Fibroblast of lung (primary cell): ENCODE data around the gene MCTP1. TPM values are rescaled to one million over a fixed set of nuclear protein-coding genes. Genes with fewer than 3 reads are reported as not detected.

Experiments used
- DNase-seq, 2 donors: peaks; one replicate each; pipeline versions ENCODE4 v3.0.0 to v3.0.0-alpha.2; 2010; ENCODE audit warnings: low read depth in 2 of 2
- H2AFZ ChIP-seq: 2 replicates; pipeline ENCODE4 v1.5.1; 2012; ENCODE audit warnings: low read length, control low read depth, inconsistent platforms
- H3K27ac ChIP-seq: 2 replicates; pipeline ENCODE4 v1.5.1; 2011; ENCODE audit warnings: low read length, control low read depth; ENCODE audit not compliant: insufficient read depth
- H3K27me3 ChIP-seq: 2 replicates; pipeline ENCODE4 v1.5.1; 2011; ENCODE audit warnings: mild to moderate bottlenecking, low read length; ENCODE audit not compliant: control insufficient read depth, insufficient read depth
- H3K36me3 ChIP-seq: 2 replicates; pipeline ENCODE4 v1.5.1; 2011; ENCODE audit warnings: low read length; ENCODE audit not compliant: control insufficient read depth, insufficient read depth
- H3K4me1 ChIP-seq: 2 replicates; pipeline ENCODE4 v1.5.1; 2011; ENCODE audit warnings: low read length; ENCODE audit not compliant: control insufficient read depth, insufficient read depth; ENCODE audit errors: extremely low read depth
- H3K4me2 ChIP-seq: 2 replicates; pipeline ENCODE4 v1.5.1; 2011; ENCODE audit warnings: low read length, control low read depth; ENCODE audit not compliant: insufficient read depth; ENCODE audit errors: extremely low read depth
- H3K4me3 ChIP-seq, 4 experiments: fragments of 200-600 bp in 1 of 4; sonication (generic) in 1 of 4; replicated peaks in 1 of 4; 2 replicates each; pipeline ENCODE4 v1.5.1; 2011 to 2016; ENCODE audit warnings: low read length in 4 of 4, low read depth in 3 of 4, mild to moderate bottlenecking in 3 of 4, control low read depth in 2 of 4, inconsistent platforms in 1 of 4, mixed read lengths in 1 of 4; ENCODE audit not compliant: insufficient read depth in 1 of 4; ENCODE audit errors: control extremely low read depth in 1 of 4
- H3K79me2 ChIP-seq: 2 replicates; pipeline ENCODE4 v1.5.1; 2012; ENCODE audit warnings: mild to moderate bottlenecking, low read length, inconsistent platforms; ENCODE audit not compliant: control insufficient read depth, insufficient read depth
- H3K9ac ChIP-seq: 2 replicates; pipeline ENCODE4 v1.5.1; 2011; ENCODE audit warnings: mild to moderate bottlenecking, low read length, control low read depth; ENCODE audit not compliant: insufficient read depth
- H3K9me3 ChIP-seq: 2 replicates; pipeline ENCODE4 v1.5.1; 2012; ENCODE audit warnings: low read depth, low read length; ENCODE audit not compliant: control insufficient read depth, insufficient read depth
- H4K20me1 ChIP-seq: 2 replicates; pipeline ENCODE4 v1.5.1; 2011; ENCODE audit warnings: low read length; ENCODE audit not compliant: control insufficient read depth, insufficient read depth; ENCODE audit errors: extremely low read depth
- CTCF ChIP-seq, 2 donors: IDR thresholded peaks in 1 of 2; conservative IDR thresholded peaks in 1 of 2; 1 replicate in 1 of 2; 2 replicates in 1 of 2; pipeline ENCODE4 v1.5.1; 2011 to 2012; ENCODE audit warnings: low read length in 2 of 2, control low read depth in 1 of 2, inconsistent platforms in 1 of 2, low read depth in 1 of 2, mild to moderate bottlenecking in 1 of 2
- EZH2 ChIP-seq: IDR thresholded peaks from 2 replicates; pipeline ENCODE4 v1.5.1; 2012; ENCODE audit warnings: low read length, control low read depth, mild to moderate bottlenecking; ENCODE audit errors: missing control alignments
- polyA plus RNA-seq, 2 donors: library from polyadenylated mRNA; depleted of rRNA in 1 of 2; stranded (reverse) in 1 of 2; unstranded in 1 of 2; fragments of >200 nt; gene quantifications; 2 replicates each; pipeline ENCODE4 v1.2.1, GENCODE V29; 2011 to 2012; ENCODE audit warnings: missing spikeins in 1 of 2
- total RNA-seq: library from RNA; depleted of rRNA; stranded (reverse); fragments of >200 nt; gene quantifications from 2 replicates; pipeline ENCODE4 v1.2.1, GENCODE V29; 2014

MCTP1 gene
- total and polyA plus RNA-seq, 2 donors (not counting 1 experiment from before 2014, with no cell fraction given), result 0.78 to 7.9 TPM

GRCh38 chr5:94740286-94740685, 544.6 kb downstream of the MCTP1 start:
- no peak for DNase-seq
- Histone ChIP-seq H3K27me3 (no peaks in the 10 kb centered on the region), H3K9me3 (no peaks in the 10 kb centered on the region), H3K4me1 (no peaks in the 10 kb centered on the region), H3K4me3 (no peak overlapping the region), H3K79me2 (no peaks in the 10 kb centered on the region), H4K20me1 (no peaks in the 10 kb centered on the region), H3K27ac (no peak overlapping the region), H3K9ac (no peak overlapping the region), H3K4me2 (no peak overlapping the region), H3K36me3 (no peaks in the 10 kb centered on the region), H2AFZ (no peak overlapping the region)
- TF ChIP-seq EZH2, result no peak
- no peak for TF ChIP-seq CTCF (conservative IDR thresholded peaks at IDR 0.05 in 1 of 2, IDR thresholded peaks at IDR 0.05 in 1 of 2; ENCODE audit: low read depth in 1 of 2, low read length in 2 of 2)

DNA sequence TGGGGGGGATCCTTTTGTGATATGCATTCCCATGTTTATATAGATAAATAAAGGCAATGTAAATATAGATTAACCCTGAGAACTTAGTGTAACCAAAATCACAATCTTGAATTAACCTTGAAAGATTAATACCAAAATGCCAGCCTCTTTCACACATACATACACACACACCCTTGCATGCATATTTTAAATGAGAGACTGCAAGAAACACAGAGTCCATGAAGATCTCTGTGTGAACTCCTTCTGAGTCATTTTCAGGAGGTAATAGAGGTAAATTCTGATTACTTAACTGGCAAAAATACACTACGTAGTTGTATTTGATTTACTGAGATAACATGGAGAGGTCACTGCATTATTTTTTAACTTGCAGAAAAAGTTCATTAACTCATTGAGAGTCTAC, 548.4 kb downstream of the MCTP1 start:
- Histone ChIP-seq H3K9me3 (no peaks in the 10 kb centered on the region), H3K36me3 (no peaks in the 10 kb centered on the region), H3K9ac (no peak overlapping the region), H4K20me1 (no peaks in the 10 kb centered on the region), H3K27ac (no peak overlapping the region), H2AFZ (no peak overlapping the region), H3K4me3 (no peak overlapping the region), H3K79me2 (no peaks in the 10 kb centered on the region), H3K27me3 (no peaks in the 10 kb centered on the region), H3K4me1 (no peaks in the 10 kb centered on the region), H3K4me2 (no peak overlapping the region)
- no peak for DNase-seq
- TF ChIP-seq EZH2, result no peak
- TF ChIP-seq CTCF (conservative IDR thresholded peaks at IDR 0.05 in 1 of 2, IDR thresholded peaks at IDR 0.05 in 1 of 2; ENCODE audit: low read depth in 1 of 2, low read length in 2 of 2), result no peak

GRCh38 chr5:94731471-94731870, 553.4 kb downstream of the MCTP1 start:
- DNase-seq, result no peak
- Histone ChIP-seq H3K9ac (no peak overlapping the region), H3K4me2 (no peak overlapping the region), H3K27ac (no peak overlapping the region), H3K27me3 (no peaks in the 10 kb centered on the region), H3K4me3 (no peak overlapping the region), H2AFZ (no peak overlapping the region), H3K9me3 (no peaks in the 10 kb centered on the region), H4K20me1 (no peaks in the 10 kb centered on the region), H3K36me3 (no peaks in the 10 kb centered on the region), H3K4me1 (no peaks in the 10 kb centered on the region), H3K79me2 (no peaks in the 10 kb centered on the region)
- TF ChIP-seq EZH2, result no peak
- no peak for TF ChIP-seq CTCF (conservative IDR thresholded peaks at IDR 0.05 in 1 of 2, IDR thresholded peaks at IDR 0.05 in 1 of 2; ENCODE audit: low read depth in 1 of 2, low read length in 2 of 2)
